IMR-90 (cell line): ENCODE results near the gene UXS1. TPM values are rescaled to one million over a fixed set of nuclear protein-coding genes. Genes with fewer than 3 reads are reported as not detected.

ENCODE experiments used
- ATAC-seq: fragments of 200-7000 bp; cut with Tn5 transposase; 2 replicates; pipeline ENCODE4 v1.9.1; 2020; ENCODE audit warnings: low read depth, mild to moderate bottlenecking, moderate library complexity
- BruUV-seq: library from RNA; stranded (reverse); fragments of 400-500 nt; replicated peaks from 2 replicates; lab custom pipeline; 2021; lab: Mats Ljungman, UMichigan
- CTCF ChIA-PET: fragments of 300-600 bp; formaldehyde crosslinking; extraction: SDS; loops from one replicate; lab custom pipeline; 2021; ENCODE audit warnings: antibody characterized with exemption; lab: Yijun Ruan, JAX
- POLR2A ChIA-PET: fragments of 300-600 bp; sonication (Branson Sonifier 250); formaldehyde crosslinking; loops from one replicate; lab custom pipeline; 2022; ENCODE audit warnings: antibody characterized with exemption; ENCODE audit not compliant: unreplicated experiment; lab: Charles Lee
- DNase-seq: peaks from one replicate; pipeline ENCODE4 v3.0.0; 2013
- H2AFZ ChIP-seq: replicated peaks from 2 replicates; pipeline ENCODE3; 2013; ENCODE audit warnings: low read length, mild to moderate bottlenecking; ENCODE audit not compliant: poor library complexity
- H2AK5ac ChIP-seq: 2 replicates; pipeline ENCODE4 v1.6.1; 2013; ENCODE audit warnings: low read depth, low read length, inconsistent platforms
- H2AK9ac ChIP-seq: replicated peaks from 2 replicates; pipeline ENCODE3; 2013; ENCODE audit warnings: mild to moderate bottlenecking, low read depth, low read length, moderate library complexity; ENCODE audit not compliant: poor library complexity
- H2BK120ac ChIP-seq: 2 replicates; pipeline ENCODE4 v1.6.1; 2013; ENCODE audit warnings: low read depth, low read length, inconsistent platforms
- H2BK15ac ChIP-seq: 3 replicates; pipeline ENCODE4 v1.6.1; 2013; ENCODE audit warnings: low read depth, low read length, inconsistent platforms
- H2BK20ac ChIP-seq: 2 replicates; pipeline ENCODE4 v1.6.1; 2013; ENCODE audit warnings: low read depth, mild to moderate bottlenecking, inconsistent platforms, low read length, moderate library complexity
- H2BK5ac ChIP-seq: 2 replicates; pipeline ENCODE4 v1.6.1; 2013; ENCODE audit warnings: mild to moderate bottlenecking, low read depth, low read length, inconsistent platforms; ENCODE audit not compliant: poor library complexity, severe bottlenecking
- H3K14ac ChIP-seq: replicated peaks from 2 replicates; pipeline ENCODE4 v1.6.1; 2013; ENCODE audit warnings: low read depth, low read length, inconsistent platforms
- H3K18ac ChIP-seq: 2 replicates; pipeline ENCODE4 v1.6.1; 2013; ENCODE audit warnings: low read depth, low read length, control low read depth
- H3K23ac ChIP-seq: 2 replicates; pipeline ENCODE4 v1.6.1; 2013; ENCODE audit warnings: low read depth, low read length, inconsistent platforms
- H3K27ac ChIP-seq: 2 replicates; pipeline ENCODE4 v1.5.1; 2013; ENCODE audit warnings: mild to moderate bottlenecking, control low read depth, low read length; ENCODE audit not compliant: insufficient read depth
- H3K27me3 ChIP-seq: 2 replicates; pipeline ENCODE4 v1.6.1; 2013; ENCODE audit warnings: low read length; ENCODE audit not compliant: control insufficient read depth, insufficient read depth
- H3K36me3 ChIP-seq: 2 replicates; pipeline ENCODE4 v1.6.1; 2013; ENCODE audit warnings: low read length, mixed read lengths; ENCODE audit not compliant: control insufficient read depth, insufficient read depth
- H3K4ac ChIP-seq: 2 replicates; pipeline ENCODE4 v1.6.1; 2013; ENCODE audit warnings: low read depth, low read length, inconsistent platforms
- H3K4me1 ChIP-seq: 2 replicates; pipeline ENCODE4 v1.6.1; 2013; ENCODE audit warnings: low read length, mixed read lengths; ENCODE audit not compliant: control insufficient read depth, insufficient read depth
- H3K4me2 ChIP-seq: 2 replicates; pipeline ENCODE4 v1.6.1; 2013; ENCODE audit warnings: low read depth, mild to moderate bottlenecking, control low read depth, low read length, moderate library complexity
- H3K4me3 ChIP-seq: 2 replicates; pipeline ENCODE4 v1.5.1; 2013; ENCODE audit warnings: low read depth, mild to moderate bottlenecking, control low read depth, low read length, moderate library complexity; ENCODE audit not compliant: insufficient read depth
- H3K56ac ChIP-seq: 2 replicates; pipeline ENCODE4 v1.6.1; 2013; ENCODE audit warnings: low read length, inconsistent platforms; ENCODE audit not compliant: insufficient read depth; ENCODE audit errors: extremely low read depth
- H3K79me1 ChIP-seq, 2 experiments: 2 replicates each; pipeline ENCODE4 v1.6.1; 2013; ENCODE audit warnings: low read length in 2 of 2, inconsistent platforms in 1 of 2, low read depth in 1 of 2
- H3K9ac ChIP-seq: 2 replicates; pipeline ENCODE4 v1.6.1; 2013; ENCODE audit warnings: low read depth, low read length, control low read depth
- H3K9me1 ChIP-seq: 2 replicates; pipeline ENCODE4 v1.6.1; 2013; ENCODE audit warnings: low read length, inconsistent platforms; ENCODE audit not compliant: insufficient read depth
- H3K9me3 ChIP-seq: 2 replicates; pipeline ENCODE4 v1.6.1; 2013; ENCODE audit warnings: low read length; ENCODE audit not compliant: control insufficient read depth, insufficient read depth
- H4K20me1 ChIP-seq: 2 replicates; pipeline ENCODE4 v1.6.1; 2013; ENCODE audit warnings: low read length, inconsistent platforms; ENCODE audit not compliant: insufficient read depth
- H4K5ac ChIP-seq: 2 replicates; pipeline ENCODE4 v1.6.1; 2013; ENCODE audit warnings: mild to moderate bottlenecking, low read depth, low read length, control low read depth
- H4K8ac ChIP-seq, 2 experiments: 2 replicates each; pipeline ENCODE4 v1.6.1; 2013; ENCODE audit warnings: low read depth in 2 of 2, low read length in 2 of 2, control low read depth in 1 of 2, inconsistent platforms in 1 of 2
- H4K91ac ChIP-seq: 2 replicates; pipeline ENCODE4 v1.6.1; 2013; ENCODE audit warnings: low read depth, low read length, inconsistent platforms; ENCODE audit not compliant: insufficient read depth
- BHLHE40 ChIP-seq: fragments of 150-350 bp; IDR thresholded peaks from 2 replicates; pipeline ENCODE4 v1.6.1; 2016; ENCODE audit warnings: mild to moderate bottlenecking, low read depth, low read length
- CHD1 ChIP-seq: IDR thresholded peaks from 2 replicates; pipeline ENCODE4 v1.6.1; 2012; ENCODE audit warnings: low read depth, low read length, improper control_type of control experiment
- WGBS, 2 experiments: methylation state at CpG; one replicate each; pipeline versions ENCODE4 v1.1.5 to v1.1.7; 2013; ENCODE audit warnings: missing lambda C conversion rate in 2 of 2; ENCODE audit not compliant: insufficient read length in 1 of 2; ENCODE audit errors: extremely low coverage in 2 of 2; 5-methylcytosine and 5-hydroxymethylcytosine counted together
- dilution Hi-C: fragments of 300-500 bp; cut with HindIII; formaldehyde crosslinking; loops from one replicate; pipeline ENCODE4 v1.14.3; 2018; ENCODE audit warnings: low sequenced_read_pairs; ENCODE audit not compliant: unreplicated experiment
- in situ Hi-C: fragments of 300-500 bp; cut with MboI; formaldehyde crosslinking; loops from 3 replicates; pipeline ENCODE4 v1.14.3; 2019; ENCODE audit warnings: low sequenced_read_pairs, inconsistent platforms, mixed read lengths
- intact Hi-C: fragments of 100-400 bp; cut with micrococcal nuclease; formaldehyde crosslinking; loops from 2 replicates; pipeline ENCODE4 v1.10.0; 2022
- polyA plus RNA-seq, 3 experiments: library from polyadenylated mRNA; depleted of rRNA; stranded (reverse); fragments of >200 nt; gene quantifications; 2 replicates each; pipeline ENCODE4 v1.2.3, GENCODE V29; 2012; ENCODE audit warnings: low replicate concordance in 1 of 3
- total RNA-seq: library from RNA; depleted of rRNA; stranded (reverse); fragments of >200 nt; gene quantifications from 2 replicates; pipeline ENCODE4 v1.2.3, GENCODE V29; 2012

Gene UXS1
- total and polyA plus RNA-seq, 2 of the 4 experiments (the other 2 are of a cell fraction) = 33.7 to 54.3 TPM

GRCh38 chr2:106165029-106165428 lies 29.1 kb downstream of the UXS1 start:
- no peak for DNase-seq
- Histone ChIP-seq H3K79me1 (peaks cover 6 to 17% of the 10 kb centered on the region in 2 experiments; a peak in 3 of 4 replicates), H2BK15ac (no peak overlapping the region), H3K23ac (no peak overlapping the region), H3K9me1 (peaks cover 4% of the 10 kb centered on the region; the same call in 1 of the 2 replicates), H3K4ac (no peak overlapping the region), H3K9me3 (no peaks in the 10 kb centered on the region), H3K36me3 (peaks cover 8% of the 10 kb centered on the region), H3K27ac (no peak overlapping the region), H2BK20ac (no peak overlapping the region), H2AK5ac (no peak overlapping the region), H3K4me3 (no peak overlapping the region), H3K4me1 (no peaks in the 10 kb centered on the region), H4K5ac (no peak overlapping the region), H3K27me3 (no peaks in the 10 kb centered on the region), H4K8ac (no peak overlapping the region), H2BK5ac (no peak overlapping the region), H3K18ac (no peak overlapping the region), H3K56ac (no peak overlapping the region), H4K91ac (no peak overlapping the region), H2AK9ac (no peak overlapping the region), H3K9ac (no peak overlapping the region), H3K4me2 (no peak overlapping the region), H4K20me1 (peaks cover 17% of the 10 kb centered on the region), H3K14ac (no peak overlapping the region), H2AFZ (no peak overlapping the region), H2BK120ac (no peak overlapping the region)
- ChIA-PET CTCF (no interaction called here), POLR2A (no interaction called here)
- no TSS peak for BruUV-seq
- in situ Hi-C loops (no loop called here), intact Hi-C loops (no loop called here), dilution Hi-C loops (no loop called here)
- 38% methylated on average over 1 of the region's 3 CpGs; no CpG with 5 or more reads in 1 of the 2 experiments for WGBS, 2 experiments
- no peak for TF ChIP-seq BHLHE40
- no peak for TF ChIP-seq CHD1
- ATAC-seq = no peak
